Spleen (tissue), 7 donors: ENCODE data around the gene JADE1.

Source experiments
- POLR2A ChIP-seq, 3 donors: fragments of 450-650 bp; IDR thresholded peaks; one replicate each; pipeline ENCODE4 v1.5.1; 2017; ENCODE audit warnings: antibody characterized with exemption in 3 of 3, mild to moderate bottlenecking in 1 of 3
- POLR2AphosphoS5 ChIP-seq, 3 donors: sonication (generic); formaldehyde crosslinking; IDR thresholded peaks; one replicate each; pipeline ENCODE4 v1.5.1; 2017; ENCODE audit warnings: antibody characterized with exemption in 3 of 3
- TF ChIP-seq, protein P1 (sequence below), 11 experiments: fragments of 200-600 bp in 7 of 11; fragments of 450-650 bp in 4 of 11; sonication (generic) in 4 of 11; IDR thresholded peaks in 8 of 11; conservative IDR thresholded peaks in 3 of 11; 1 replicate in 7 of 11; 2 replicates in 4 of 11; pipeline versions ENCODE4 v1.4.0 to v1.8.0; 2016 to 2021; ENCODE audit warnings: antibody characterized with exemption in 11 of 11, inconsistent platforms in 4 of 11, mild to moderate bottlenecking in 1 of 11
- donor health status: DM: no; HTN: no; CAD: no; lungs with moderate emphysema.
- donor health status: DM: no; HTN: no; CAD: no.
- donor health status: DM: no; HTN: no; CAD: no.

DNA sequence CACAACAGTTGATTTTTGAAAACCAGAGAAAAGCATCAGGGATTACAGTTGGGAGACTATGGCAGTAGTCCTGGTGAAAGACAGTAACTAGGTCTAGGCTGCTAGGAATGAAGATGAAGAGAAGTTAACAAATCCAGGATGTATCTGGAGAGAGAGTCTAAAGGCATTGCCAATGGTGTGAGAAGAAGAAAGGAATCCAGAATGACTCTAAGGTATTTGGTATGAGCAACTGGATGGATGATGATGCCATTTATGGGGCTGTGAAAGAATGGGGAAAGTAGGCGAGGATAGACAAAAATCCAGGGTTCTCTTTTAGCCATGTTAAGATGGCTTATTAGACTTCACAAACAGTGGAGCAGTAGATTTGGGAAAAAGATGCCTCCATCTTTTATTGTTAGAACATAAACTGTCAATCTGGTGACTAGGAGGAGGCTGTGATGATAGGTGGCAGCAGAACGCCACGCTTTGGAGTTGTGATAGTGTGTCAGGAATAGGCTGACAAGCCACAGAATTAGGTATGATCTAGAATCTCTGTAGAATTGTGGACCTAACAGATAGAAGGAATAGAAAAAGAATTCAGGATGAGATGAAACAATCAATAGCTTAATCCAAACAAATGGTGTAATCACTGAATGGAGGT is 27.3 kb upstream of the JADE1 start:
- TF ChIP-seq, protein P1, sequence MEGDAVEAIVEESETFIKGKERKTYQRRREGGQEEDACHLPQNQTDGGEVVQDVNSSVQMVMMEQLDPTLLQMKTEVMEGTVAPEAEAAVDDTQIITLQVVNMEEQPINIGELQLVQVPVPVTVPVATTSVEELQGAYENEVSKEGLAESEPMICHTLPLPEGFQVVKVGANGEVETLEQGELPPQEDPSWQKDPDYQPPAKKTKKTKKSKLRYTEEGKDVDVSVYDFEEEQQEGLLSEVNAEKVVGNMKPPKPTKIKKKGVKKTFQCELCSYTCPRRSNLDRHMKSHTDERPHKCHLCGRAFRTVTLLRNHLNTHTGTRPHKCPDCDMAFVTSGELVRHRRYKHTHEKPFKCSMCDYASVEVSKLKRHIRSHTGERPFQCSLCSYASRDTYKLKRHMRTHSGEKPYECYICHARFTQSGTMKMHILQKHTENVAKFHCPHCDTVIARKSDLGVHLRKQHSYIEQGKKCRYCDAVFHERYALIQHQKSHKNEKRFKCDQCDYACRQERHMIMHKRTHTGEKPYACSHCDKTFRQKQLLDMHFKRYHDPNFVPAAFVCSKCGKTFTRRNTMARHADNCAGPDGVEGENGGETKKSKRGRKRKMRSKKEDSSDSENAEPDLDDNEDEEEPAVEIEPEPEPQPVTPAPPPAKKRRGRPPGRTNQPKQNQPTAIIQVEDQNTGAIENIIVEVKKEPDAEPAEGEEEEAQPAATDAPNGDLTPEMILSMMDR (IDR thresholded peaks at IDR 0.05 in 8 of 11, conservative IDR thresholded peaks at IDR 0.05 in 3 of 11), result peak in 5 of 11 experiments; percentile 12 to 45 (median 38)
- no peak for TF ChIP-seq POLR2A (IDR thresholded peaks at IDR 0.05)
- no peak for TF ChIP-seq POLR2AphosphoS5 (IDR thresholded peaks at IDR 0.05)
